Nephron (organoid): ENCODE measurements around the gene NAV1.

Experiments
- H3K27ac Mint-ChIP-seq, 3 experiments: 2 replicates each; pipeline ENCODE4 v1.8.0; 2020; ENCODE audit warnings: mixed read lengths in 3 of 3, mild to moderate bottlenecking in 2 of 3, moderate library complexity in 1 of 3
- H3K27me3 Mint-ChIP-seq: 2 replicates; pipeline ENCODE4 v1.8.0; 2021; ENCODE audit warnings: low read depth, mild to moderate bottlenecking, moderate library complexity, mixed read lengths
- H3K36me3 Mint-ChIP-seq: 2 replicates; pipeline ENCODE4 v1.8.0; 2020; ENCODE audit warnings: low read depth, mixed read lengths
- H3K4me1 Mint-ChIP-seq: 2 replicates; pipeline ENCODE4 v1.8.0; 2020; ENCODE audit warnings: mixed read lengths
- H3K4me3 Mint-ChIP-seq, 3 experiments: 2 replicates each; pipeline ENCODE4 v1.8.0; 2020; ENCODE audit warnings: mild to moderate bottlenecking in 3 of 3, mixed read lengths in 3 of 3, moderate library complexity in 2 of 3
- H3K9me3 Mint-ChIP-seq: 2 replicates; pipeline ENCODE4 v1.8.0; 2020; ENCODE audit warnings: mixed read lengths
- TF ChIP-seq, protein P1 (sequence below), 3 experiments: fragments of 200-600 bp; sonication (generic); IDR thresholded peaks; one replicate each; pipeline ENCODE4 v1.5.0; 2021; ENCODE audit warnings: antibody characterized with exemption in 3 of 3; ENCODE audit not compliant: unreplicated experiment in 3 of 3

The NAV1 gene

DNA sequence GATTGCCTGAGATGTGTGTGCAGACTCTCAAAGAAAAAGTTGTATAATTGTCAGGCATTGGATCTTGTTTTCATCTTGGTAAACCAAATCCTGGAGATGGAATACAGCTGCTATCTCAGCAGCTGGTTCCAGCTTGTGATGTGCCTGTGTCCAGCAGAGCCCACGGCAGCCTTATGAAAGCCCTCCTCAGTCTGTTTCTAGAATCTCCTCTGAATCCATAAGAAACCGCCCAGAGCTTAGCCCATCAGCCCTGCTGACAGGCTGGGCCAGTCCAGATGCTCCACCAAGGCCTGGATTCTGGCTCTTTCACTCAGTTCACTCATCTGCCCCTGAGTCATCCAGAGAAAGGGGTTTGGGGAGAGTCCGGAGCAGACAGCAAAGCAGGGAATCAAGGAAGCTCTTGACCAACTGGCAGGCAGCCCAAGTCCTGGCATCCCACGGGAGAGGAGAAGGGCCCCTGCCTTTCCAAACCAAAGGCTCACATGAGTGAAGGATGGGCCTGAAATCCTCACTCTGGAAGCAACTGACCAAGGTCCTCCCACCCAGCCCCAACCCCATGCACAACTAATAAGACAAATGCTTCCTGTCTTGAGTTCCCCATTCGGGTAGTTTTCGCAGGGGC lies 45.7 kb downstream of the NAV1 start:
- Mint-ChIP-seq H3K27me3 (peaks cover 11% of the 10 kb centered on the region), H3K4me3 (no peak overlapping the region), H3K9me3 (peaks cover under 1% of the 10 kb centered on the region), H3K4me1 (peaks cover 20% of the 10 kb centered on the region), H3K36me3 (no peaks in the 10 kb centered on the region), H3K27ac (no peak overlapping the region)
- TF ChIP-seq, protein P1, sequence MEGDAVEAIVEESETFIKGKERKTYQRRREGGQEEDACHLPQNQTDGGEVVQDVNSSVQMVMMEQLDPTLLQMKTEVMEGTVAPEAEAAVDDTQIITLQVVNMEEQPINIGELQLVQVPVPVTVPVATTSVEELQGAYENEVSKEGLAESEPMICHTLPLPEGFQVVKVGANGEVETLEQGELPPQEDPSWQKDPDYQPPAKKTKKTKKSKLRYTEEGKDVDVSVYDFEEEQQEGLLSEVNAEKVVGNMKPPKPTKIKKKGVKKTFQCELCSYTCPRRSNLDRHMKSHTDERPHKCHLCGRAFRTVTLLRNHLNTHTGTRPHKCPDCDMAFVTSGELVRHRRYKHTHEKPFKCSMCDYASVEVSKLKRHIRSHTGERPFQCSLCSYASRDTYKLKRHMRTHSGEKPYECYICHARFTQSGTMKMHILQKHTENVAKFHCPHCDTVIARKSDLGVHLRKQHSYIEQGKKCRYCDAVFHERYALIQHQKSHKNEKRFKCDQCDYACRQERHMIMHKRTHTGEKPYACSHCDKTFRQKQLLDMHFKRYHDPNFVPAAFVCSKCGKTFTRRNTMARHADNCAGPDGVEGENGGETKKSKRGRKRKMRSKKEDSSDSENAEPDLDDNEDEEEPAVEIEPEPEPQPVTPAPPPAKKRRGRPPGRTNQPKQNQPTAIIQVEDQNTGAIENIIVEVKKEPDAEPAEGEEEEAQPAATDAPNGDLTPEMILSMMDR (IDR thresholded peaks at IDR 0.05; ENCODE audit: unreplicated experiment in 3 of 3): no peak

DNA sequence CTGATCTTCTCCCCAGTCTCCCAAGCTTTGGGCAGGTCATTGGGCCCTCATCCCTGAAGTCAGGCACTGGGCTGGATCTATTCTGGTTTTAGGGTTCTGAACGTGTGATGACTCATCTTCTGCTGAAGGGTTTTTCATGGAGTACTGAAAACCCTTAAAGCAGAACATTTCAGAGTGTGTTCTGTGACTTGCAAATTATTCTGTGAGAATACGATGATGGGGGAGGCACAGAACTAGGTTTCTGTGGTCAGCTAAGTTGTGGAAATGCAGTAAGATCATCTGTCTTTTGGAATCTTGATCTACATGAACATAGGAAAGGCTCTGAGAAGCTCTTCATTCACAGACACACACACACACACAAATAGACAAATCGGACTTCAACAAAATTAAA lies 46.2 kb downstream of the NAV1 start:
- Mint-ChIP-seq H3K4me1 (peaks cover 20% of the 10 kb centered on the region), H3K27ac (no peak overlapping the region), H3K36me3 (no peaks in the 10 kb centered on the region), H3K4me3 (no peak overlapping the region), H3K27me3 (peaks cover 13% of the 10 kb centered on the region), H3K9me3 (no peaks in the 10 kb centered on the region)
- TF ChIP-seq, protein P1 (IDR thresholded peaks at IDR 0.05; ENCODE audit: unreplicated experiment in 3 of 3): no peak

DNA sequence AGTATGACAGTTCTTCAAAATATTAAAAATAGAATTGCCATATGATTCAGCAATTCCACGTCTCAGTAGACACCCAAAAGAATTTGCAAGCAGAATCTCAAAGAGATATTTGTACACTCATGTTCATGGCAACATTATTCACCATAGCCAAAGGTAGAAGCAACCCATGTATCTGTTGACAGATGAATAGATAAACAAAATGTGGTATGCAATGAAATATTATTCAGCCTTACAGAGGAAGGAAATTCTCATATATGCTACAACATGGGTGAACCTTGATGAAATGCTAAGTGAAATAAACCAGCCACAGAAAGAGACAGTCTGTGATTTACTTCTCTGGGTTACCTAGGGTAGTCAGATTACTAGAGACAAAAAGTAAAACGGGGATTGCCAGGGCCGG lies 47.0 kb downstream of the NAV1 start:
- TF ChIP-seq, protein P1 (IDR thresholded peaks at IDR 0.05; ENCODE audit: unreplicated experiment in 3 of 3): no peak
- Mint-ChIP-seq H3K9me3 (no peaks in the 10 kb centered on the region), H3K4me1 (peaks cover 20% of the 10 kb centered on the region), H3K27me3 (peaks cover 21% of the 10 kb centered on the region), H3K27ac (no peak overlapping the region), H3K36me3 (no peaks in the 10 kb centered on the region), H3K4me3 (no peak overlapping the region)

DNA sequence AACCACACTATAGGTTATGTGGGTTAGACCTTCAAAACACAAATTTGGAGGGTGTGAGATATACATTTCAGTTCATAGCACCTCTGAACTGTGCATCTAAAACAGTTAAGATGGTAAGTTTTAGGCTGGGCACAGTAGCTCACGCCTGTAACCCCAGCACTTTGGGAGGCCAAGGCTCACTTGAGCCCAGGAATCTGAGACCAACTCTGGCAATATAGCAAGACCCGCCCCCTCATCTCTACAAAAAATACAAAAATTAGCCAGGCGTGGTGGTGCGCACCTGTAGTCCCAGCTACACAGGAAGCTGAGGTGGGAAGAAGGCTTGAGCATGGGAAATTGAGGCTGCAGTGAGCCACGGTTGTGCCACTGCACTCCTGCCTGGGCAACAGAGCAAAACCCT lies 47.9 kb downstream of the NAV1 start:
- no peak overlapping the region for H3K4me3 Mint-ChIP-seq
- H3K9me3 Mint-ChIP-seq: no peaks in the 10 kb centered on the region
- no peaks in the 10 kb centered on the region for H3K36me3 Mint-ChIP-seq
- H3K27ac Mint-ChIP-seq: no peak overlapping the region
- TF ChIP-seq, protein P1 (IDR thresholded peaks at IDR 0.05; ENCODE audit: unreplicated experiment in 3 of 3): no peak
- peaks cover 30% of the 10 kb centered on the region for H3K27me3 Mint-ChIP-seq
- H3K4me1 Mint-ChIP-seq: peaks cover 20% of the 10 kb centered on the region

DNA sequence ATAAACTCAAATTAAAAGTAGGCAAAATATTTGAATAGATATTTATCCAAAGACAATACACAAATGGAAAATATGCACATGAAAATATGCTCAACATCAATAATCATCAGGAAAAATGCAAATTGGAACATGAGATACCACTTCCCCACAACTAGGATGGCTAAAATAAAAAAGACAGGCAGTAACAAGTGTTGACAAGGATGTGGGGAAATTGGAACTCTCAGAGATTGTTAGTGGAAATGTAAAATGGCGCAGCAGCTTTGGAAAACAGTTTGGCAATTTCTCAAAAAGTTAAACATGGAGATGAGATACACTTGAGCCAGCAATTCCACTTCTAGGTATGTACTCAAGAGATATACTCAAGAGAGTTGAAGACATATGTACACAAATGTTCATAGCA lies 48.8 kb downstream of the NAV1 start:
- Mint-ChIP-seq H3K4me3 (no peak overlapping the region), H3K36me3 (no peaks in the 10 kb centered on the region), H3K27ac (no peak overlapping the region), H3K27me3 (peaks cover 39% of the 10 kb centered on the region), H3K4me1 (peaks cover 16% of the 10 kb centered on the region), H3K9me3 (no peaks in the 10 kb centered on the region)
- TF ChIP-seq, protein P1 (IDR thresholded peaks at IDR 0.05; ENCODE audit: unreplicated experiment in 3 of 3): no peak
